Measurements from ENCODE around the gene PRSS38. TPM values are rescaled to one million over a fixed set of nuclear protein-coding genes. Genes with fewer than 3 reads are reported as not detected.

PRSS38 gene
- total RNA-seq, 2 donors from 2014 or later: 3.0 TPM; not detected in 1

GRCh38 chr1:227790868-227791267 lies 24.6 kb upstream of the PRSS38 start:
- intact Hi-C loops (cut with DNase I): no loop called here
- DNase-seq (ENCODE audit: low spot score): no peak
- WGBS: 67% methylated on average over 4 of the region's 4 CpGs
- Histone ChIP-seq H3K27me3 (replicated peaks; ENCODE audit: insufficient read depth) (no peaks in the 10 kb centered on the region), H3K9me3 (no peaks in the 10 kb centered on the region), H3K27ac (no peak overlapping the region), H3K4me1 (replicated peaks) (peaks cover 11% of the 10 kb centered on the region), H3K36me3 (no peaks in the 10 kb centered on the region), H3K4me3 (no peak overlapping the region)
- TF ChIP-seq, protein P1, sequence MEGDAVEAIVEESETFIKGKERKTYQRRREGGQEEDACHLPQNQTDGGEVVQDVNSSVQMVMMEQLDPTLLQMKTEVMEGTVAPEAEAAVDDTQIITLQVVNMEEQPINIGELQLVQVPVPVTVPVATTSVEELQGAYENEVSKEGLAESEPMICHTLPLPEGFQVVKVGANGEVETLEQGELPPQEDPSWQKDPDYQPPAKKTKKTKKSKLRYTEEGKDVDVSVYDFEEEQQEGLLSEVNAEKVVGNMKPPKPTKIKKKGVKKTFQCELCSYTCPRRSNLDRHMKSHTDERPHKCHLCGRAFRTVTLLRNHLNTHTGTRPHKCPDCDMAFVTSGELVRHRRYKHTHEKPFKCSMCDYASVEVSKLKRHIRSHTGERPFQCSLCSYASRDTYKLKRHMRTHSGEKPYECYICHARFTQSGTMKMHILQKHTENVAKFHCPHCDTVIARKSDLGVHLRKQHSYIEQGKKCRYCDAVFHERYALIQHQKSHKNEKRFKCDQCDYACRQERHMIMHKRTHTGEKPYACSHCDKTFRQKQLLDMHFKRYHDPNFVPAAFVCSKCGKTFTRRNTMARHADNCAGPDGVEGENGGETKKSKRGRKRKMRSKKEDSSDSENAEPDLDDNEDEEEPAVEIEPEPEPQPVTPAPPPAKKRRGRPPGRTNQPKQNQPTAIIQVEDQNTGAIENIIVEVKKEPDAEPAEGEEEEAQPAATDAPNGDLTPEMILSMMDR (IDR thresholded peaks at IDR 0.05): no peak
- no peak for TF ChIP-seq POLR2AphosphoS5 (IDR thresholded peaks at IDR 0.05)

- Histone ChIP-seq H3K27me3 (replicated peaks; ENCODE audit: insufficient read depth) (no peaks in the 10 kb centered on the region), H3K27ac (no peak overlapping the region), H3K9me3 (no peaks in the 10 kb centered on the region), H3K4me1 (replicated peaks) (peaks cover 7% of the 10 kb centered on the region), H3K4me3 (no peak overlapping the region), H3K36me3 (no peaks in the 10 kb centered on the region)
- WGBS: 87% methylated on average over 6 of the region's 6 CpGs
- intact Hi-C loops (cut with DNase I): no loop called here
- TF ChIP-seq, protein P1 (IDR thresholded peaks at IDR 0.05): no peak
- TF ChIP-seq POLR2AphosphoS5 (IDR thresholded peaks at IDR 0.05) (no peak), POLR2A (IDR thresholded peaks at IDR 0.05) (no peak)
- DNase-seq (ENCODE audit: low spot score): no peak
Observed at GRCh38 chr1:227791425-227792143, 23.9 kb upstream of the PRSS38 start.

DNA sequence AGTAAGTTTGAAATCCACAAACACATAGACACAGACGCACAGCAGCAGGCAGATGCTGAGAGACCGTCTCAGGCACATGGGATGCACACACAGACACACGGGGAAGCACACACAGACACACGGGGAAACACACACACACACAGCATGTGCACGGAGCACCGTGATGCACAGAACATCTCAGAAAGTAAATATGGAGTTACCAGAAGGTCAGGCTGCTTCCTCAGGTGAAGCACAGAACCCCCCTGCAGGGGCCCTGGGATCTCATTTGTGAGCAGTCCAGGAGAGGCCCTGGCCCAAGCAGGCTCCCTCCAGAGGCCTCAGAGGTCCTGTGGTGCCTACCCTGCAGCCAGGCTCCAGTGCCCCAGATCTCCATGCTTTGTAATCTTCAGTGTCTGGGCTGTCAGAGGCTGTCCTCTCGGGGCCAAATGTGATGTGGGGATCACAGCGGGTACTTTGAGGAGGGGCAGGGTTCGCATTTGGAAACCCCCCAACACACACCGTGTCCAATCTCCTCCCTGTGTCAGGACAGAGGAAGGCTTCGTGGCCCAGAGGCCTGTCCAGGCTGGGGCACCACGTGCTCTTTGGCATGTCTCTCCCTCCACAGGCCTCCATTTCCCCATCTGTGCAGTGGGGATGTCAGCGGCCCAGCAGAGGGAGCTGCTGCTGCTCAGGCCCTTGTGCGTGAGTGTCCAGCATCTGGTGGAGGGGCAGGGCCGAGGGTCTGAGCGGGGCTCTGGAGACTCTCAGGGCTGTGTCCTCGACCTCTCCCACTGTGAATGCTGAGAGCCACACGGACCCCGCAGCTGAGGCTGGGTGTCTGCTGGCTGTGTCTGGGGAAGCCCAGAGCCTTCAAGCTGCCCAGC lies 23.0 kb upstream of the PRSS38 start:
- WGBS: 83% methylated on average over 16 of the region's 19 CpGs
- no peaks in the 10 kb centered on the region for H3K9me3 ChIP-seq
- H3K4me1 ChIP-seq (replicated peaks): no peaks in the 10 kb centered on the region
- no peaks in the 10 kb centered on the region for H3K36me3 ChIP-seq
- no peaks in the 10 kb centered on the region for H3K27me3 ChIP-seq (replicated peaks; ENCODE audit: insufficient read depth)
- intact Hi-C loops (cut with DNase I): no loop called here
- no peak for DNase-seq (ENCODE audit: low spot score)
- H3K27ac ChIP-seq: no peak overlapping the region
- TF ChIP-seq POLR2AphosphoS5 (IDR thresholded peaks at IDR 0.05) (no peak), POLR2A (IDR thresholded peaks at IDR 0.05) (no peak)
- TF ChIP-seq, protein P1 (IDR thresholded peaks at IDR 0.05): no peak
- no peak overlapping the region for H3K4me3 ChIP-seq

DNA sequence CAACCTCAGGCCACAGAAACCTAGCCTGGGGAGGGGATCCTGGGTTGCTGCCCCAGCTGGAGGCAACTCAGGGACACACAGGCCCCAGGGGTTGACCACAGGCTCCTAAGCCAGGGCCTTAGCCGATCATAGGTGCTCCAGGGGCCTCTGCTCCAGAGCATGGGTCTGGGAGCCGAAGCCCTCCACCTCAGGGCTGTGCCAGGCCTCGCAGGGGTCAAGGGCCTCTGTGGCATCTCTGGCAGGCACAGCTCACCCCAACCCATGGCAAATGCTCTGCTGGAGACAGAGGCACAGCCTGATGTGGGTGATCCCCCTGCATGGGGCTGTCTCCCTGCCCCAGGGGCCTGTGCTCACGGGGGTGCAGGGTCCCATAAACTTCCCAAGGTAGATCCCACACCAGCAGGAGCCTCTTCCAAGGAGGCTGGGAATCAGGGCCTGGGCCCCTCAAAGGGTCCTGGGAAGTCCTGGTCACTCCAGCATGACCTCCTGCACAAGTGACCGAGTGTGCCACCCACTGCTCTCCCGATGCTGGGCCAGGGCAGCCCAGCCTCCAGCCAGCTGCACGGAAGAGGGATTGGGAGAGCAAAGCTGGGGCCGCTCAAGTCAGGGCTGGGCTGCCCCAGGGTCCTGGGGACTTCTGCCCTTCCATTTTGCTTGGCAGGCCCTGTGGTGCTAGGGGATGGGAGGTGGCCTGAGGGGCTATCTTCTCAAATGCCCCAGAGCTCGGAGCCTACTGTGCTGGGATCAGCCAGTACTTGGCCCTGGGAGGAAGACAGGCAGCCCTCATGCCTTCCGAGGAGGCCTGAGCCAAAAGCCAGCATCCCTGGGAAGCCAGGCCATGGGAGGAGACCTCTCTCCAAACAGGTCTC lies 22.2 kb upstream of the PRSS38 start:
- WGBS: 84% methylated on average over 10 of the region's 10 CpGs
- DNase-seq (ENCODE audit: low spot score): no peak
- Histone ChIP-seq H3K36me3 (no peaks in the 10 kb centered on the region), H3K27ac (peak overlapping the region in 1 of 2 donors; percentile 28), H3K4me3 (no peak overlapping the region), H3K27me3 (replicated peaks; ENCODE audit: insufficient read depth) (no peaks in the 10 kb centered on the region), H3K9me3 (no peaks in the 10 kb centered on the region), H3K4me1 (replicated peaks) (no peaks in the 10 kb centered on the region)
- TF ChIP-seq, protein P1 (IDR thresholded peaks at IDR 0.05): no peak
- TF ChIP-seq POLR2A (IDR thresholded peaks at IDR 0.05): no peak
- TF ChIP-seq POLR2AphosphoS5 (IDR thresholded peaks at IDR 0.05): no peak
- intact Hi-C loops (cut with DNase I): no loop called here

All from prostate gland (tissue), 2 donors.